HG02798 (cell line): ENCODE results near the gene HNRNPLL.

Source experiments
- ATAC-seq: cut with Tn5 transposase; IDR thresholded peaks from one replicate; pipeline ENCODE4 v1.9.1; 2021; ENCODE audit warnings: mild to moderate bottlenecking; ENCODE audit not compliant: unreplicated experiment, poor library complexity

HNRNPLL gene

GRCh38 chr2:38534746-38535403 is 67.9 kb downstream of the HNRNPLL start:
- ATAC-seq: no peak

GRCh38 chr2:38533757-38534545 is 68.8 kb downstream of the HNRNPLL start:
- ATAC-seq: no peak

GRCh38 chr2:38533180-38533579 is 69.5 kb downstream of the HNRNPLL start:
- peak; percentile 98 for ATAC-seq

GRCh38 chr2:38532366-38532765 is 70.4 kb downstream of the HNRNPLL start:
- no peak for ATAC-seq

GRCh38 chr2:38529208-38529607 is 73.5 kb downstream of the HNRNPLL start:
- no peak for ATAC-seq

GRCh38 chr2:38528534-38528933 is 74.2 kb downstream of the HNRNPLL start:
- no peak for ATAC-seq

DNA sequence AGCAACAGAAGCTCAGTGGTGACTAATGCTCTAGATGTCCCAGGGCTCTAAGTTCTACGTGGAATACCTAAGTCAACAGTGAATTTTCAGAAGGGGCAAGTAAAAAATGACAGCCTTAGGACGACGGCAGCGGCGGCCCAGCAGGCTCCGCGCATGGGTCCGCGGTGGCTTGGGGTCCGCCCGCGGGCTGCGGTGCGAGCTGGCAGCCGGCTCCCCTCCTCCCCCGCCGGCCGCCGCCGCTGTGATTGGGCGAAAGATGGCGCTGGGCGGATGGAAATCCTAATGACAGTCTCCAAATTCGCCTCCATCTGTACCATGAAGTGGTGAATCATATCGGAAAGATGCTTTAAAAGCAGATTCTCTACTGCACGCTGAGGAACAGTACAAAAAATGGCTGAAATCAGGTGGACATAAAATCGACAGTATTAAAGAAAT is 74.7 kb downstream of the HNRNPLL start:
- ATAC-seq: no peak

DNA sequence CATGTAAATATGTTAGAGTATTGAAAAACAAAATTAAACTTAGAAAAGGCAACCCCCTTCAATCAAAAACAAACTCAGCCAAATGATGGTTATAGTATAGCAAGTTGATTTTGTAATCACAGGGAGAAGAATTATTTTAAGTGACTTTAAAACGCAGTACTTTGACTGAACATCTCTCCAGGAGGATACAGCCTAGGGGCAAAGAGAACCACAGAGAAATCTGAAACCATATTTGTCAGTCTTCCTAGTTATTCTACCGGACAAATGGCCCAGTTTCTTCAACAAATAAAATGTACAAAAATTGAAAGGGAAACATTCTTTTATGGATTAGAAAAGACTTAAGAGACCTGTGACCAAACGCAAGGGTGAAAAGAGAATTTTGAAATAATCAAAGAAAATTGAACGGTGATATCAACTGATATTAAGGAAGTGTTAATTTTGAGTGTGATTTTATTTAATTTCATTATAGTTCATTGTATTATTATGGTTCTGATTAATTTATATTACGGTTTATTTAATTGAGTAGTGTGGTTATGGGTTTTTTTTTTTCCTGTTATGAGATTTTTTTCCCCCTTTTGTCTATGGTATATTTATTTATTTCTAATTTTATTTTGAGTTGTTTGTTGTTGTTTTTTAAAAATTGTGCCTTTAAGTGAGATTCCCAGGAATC is 75.3 kb downstream of the HNRNPLL start:
- ATAC-seq: no peak

DNA sequence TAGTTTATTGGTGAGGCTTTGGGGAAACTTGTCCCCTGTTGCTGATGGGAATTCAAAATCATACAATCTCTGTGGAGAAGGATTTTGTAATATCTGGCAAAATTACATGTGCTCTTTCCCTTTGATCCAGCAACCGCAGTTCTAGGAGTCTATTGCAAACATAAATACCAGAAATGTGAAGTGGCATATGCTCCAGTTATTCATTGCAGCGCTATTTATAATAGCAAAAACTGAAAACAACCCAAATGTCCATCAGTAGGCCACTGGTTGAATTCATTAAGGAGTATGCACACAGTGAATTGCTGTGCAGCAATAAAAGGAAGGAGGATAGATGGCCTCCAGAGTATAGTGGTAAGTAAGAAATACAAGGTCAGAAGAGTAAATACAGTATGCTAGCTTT is 76.5 kb downstream of the HNRNPLL start:
- no peak for ATAC-seq

DNA sequence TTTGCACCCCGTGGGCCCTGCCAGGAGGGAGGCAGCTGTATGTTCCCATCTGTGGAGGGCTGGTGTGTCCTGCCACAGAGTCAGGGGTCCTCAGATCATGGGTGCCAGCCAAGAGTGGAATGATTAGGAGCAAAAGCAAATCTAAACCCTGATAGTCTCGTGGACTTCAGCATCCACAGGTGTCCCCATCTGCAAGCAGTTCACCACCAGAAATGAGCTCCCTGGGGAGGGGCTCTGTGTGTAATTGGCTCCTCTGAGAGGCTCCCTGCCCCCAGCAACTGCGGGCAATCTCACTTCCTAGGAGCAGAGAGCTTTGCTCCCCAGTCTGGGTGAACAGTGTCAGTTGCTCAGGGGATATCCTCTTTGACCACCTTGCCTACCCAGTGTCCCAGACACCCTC is 78.1 kb downstream of the HNRNPLL start:
- no peak for ATAC-seq

DNA sequence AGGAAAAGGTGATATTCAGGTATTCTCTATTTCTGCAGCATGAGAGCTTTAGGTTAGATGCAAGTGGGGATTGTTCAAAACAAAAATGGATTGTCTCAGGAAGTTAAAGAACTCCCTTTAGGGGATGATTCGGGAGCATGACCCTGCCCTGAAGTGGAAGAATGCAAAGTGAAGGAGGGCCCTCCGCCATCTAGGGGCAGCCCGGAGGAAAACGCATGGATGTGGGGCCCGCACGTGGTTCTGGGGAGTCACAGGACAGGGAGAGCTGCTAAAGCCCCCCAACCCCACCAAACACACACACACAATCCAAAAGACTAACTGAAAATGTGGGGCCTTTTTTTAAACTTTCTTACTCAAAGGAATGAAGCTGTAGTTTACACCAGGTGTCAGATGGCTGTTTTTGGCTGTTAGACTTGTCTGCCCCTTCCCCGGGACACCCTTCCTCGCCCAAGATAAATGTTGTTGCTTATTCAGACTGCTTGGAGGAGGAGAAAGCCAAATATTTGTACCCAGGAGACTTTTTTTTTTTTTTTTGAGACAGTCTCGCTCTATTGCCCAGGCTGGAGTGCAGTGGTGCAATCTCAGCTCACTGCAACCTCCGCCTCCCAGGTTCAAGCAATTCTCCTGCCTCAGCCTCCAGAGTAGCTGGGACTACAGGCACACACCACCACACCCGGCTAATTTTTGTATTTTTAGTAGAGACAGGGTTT is 78.8 kb downstream of the HNRNPLL start:
- ATAC-seq: no peak

GRCh38 chr2:38522754-38523349 is 79.9 kb downstream of the HNRNPLL start:
- no peak for ATAC-seq

DNA sequence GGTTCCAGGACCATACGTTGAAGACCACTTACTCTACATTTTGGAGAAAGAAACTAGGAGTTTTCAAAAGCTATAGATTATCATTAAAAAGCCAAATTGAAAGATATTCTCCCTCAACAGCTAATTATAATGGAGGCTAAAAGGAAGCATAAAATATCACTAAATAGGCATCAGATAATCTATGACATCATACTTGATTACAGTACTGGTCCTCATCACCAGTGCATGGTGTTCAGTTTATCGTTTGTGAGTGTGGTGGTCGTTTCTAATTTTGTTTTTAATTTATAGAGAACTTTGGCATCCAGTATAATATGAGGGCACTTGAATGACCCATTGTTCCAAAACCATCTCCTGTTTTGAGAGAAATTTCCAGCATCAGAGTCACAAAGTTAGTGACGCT is 80.9 kb downstream of the HNRNPLL start:
- ATAC-seq: no peak

- no peak for ATAC-seq
Measured at GRCh38 chr2:38517284-38517683, 85.4 kb downstream of the HNRNPLL start.

GRCh38 chr2:38516526-38516925 is 86.2 kb downstream of the HNRNPLL start:
- no peak for ATAC-seq

- ATAC-seq: no peak
Measured at GRCh38 chr2:38516122-38516521, 86.6 kb downstream of the HNRNPLL start.

GRCh38 chr2:38515155-38516074 is 87.3 kb downstream of the HNRNPLL start:
- no peak for ATAC-seq

DNA sequence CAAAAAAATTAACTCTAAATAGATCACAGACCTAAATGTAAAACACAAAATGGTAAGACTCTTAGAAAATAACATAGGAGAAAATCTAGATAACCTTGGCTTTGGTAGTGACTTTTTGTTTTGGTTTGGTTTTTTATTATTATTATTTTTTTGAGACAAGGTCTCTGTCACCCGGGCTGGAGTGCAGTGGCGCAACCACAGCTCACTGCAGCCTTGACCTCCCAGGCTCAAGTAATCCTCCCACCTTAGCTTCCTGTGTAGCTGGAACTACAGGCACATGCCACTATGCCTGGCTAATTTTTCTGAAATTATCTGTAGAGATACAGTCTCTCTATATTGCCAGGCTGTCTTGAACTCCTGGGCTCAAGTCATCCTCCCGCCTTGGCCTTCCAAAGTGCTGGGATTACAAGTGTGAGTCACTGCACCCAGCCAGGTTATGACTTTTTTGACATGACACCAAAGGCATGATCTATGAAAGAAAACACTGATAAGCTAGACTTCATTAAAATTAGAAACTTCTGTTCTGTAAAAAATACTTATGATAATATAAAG is 88.0 kb downstream of the HNRNPLL start:
- ATAC-seq: no peak

GRCh38 chr2:38512211-38512610 is 90.5 kb downstream of the HNRNPLL start:
- no peak for ATAC-seq
